ENCODE data around the gene UTF1. TPM values are rescaled to one million over a fixed set of nuclear protein-coding genes. Genes with fewer than 3 reads are reported as not detected.

UTF1 gene
- total RNA-seq, 1 donor, result not detected

DNA sequence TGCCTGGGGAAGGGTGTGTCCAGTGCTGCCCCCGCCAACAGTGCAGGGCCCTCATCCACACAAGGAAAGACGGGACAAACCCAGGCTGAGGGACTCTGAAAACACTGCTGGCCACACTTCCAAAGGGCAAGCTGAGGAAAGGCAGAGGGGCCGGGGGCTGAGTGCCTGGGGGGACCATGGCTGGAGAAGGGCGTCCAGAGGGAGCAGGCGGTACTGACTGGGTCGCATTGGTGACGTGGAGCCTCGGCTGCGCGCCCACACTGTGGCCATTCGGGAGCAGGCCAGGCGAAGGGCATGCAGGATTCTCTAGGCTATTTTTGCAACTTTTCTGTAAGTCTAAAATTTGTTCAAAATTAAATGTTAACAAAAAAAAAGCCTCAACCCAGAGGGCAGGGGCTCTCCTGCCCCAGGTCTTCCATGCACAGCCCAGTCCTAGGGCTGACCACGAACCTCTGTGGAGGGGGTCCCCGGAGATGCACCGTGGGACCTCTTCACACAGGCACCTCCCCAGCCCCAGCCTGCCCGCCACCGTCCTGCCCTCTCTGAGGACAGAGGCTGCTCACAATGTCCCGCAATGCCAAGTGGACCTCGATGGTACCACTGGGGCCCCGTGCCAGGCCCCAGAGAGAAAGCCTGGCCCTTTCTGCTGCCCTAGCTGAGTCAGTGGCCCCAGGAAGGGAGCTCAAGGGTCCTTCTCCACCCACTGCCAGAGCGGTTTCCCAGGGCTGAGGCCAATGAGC is 36.2 kb downstream of the UTF1 start:
- Histone ChIP-seq H3K9me3 (ENCODE audit: low read depth, low read length) (no peaks in the 10 kb centered on the region), H3K4me1 (ENCODE audit: insufficient read depth, low read length) (peaks cover 43% of the 10 kb centered on the region), H3K4me3 (ENCODE audit: low read length) (no peak overlapping the region), H3K27me3 (ENCODE audit: insufficient read depth, low read length) (no peaks in the 10 kb centered on the region)

DNA sequence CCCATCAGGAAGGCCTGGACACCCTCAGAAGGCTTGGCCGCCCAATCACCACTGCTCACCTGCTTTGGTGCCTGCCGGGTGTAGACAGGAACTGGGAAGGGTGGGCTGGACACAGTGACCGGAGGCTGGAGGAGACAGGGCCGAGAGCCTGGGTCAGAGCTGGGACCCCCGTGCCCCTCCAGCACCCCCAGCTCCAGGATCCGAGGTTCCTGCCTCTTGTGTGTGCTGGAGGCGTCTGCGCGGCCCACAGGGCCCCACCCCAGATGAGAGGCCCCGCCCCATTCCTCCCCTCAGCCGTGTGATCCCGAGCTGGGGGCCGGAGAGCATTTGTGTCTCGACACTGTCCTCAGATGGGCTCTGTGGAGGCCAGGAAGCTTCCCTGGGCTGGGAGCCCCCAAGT is 37.3 kb downstream of the UTF1 start:
- Histone ChIP-seq H3K4me3 (ENCODE audit: low read length) (no peak overlapping the region), H3K27me3 (ENCODE audit: insufficient read depth, low read length) (no peaks in the 10 kb centered on the region), H3K4me1 (ENCODE audit: insufficient read depth, low read length) (peaks cover 38% of the 10 kb centered on the region), H3K9me3 (ENCODE audit: low read depth, low read length) (no peaks in the 10 kb centered on the region)

GRCh38 chr10:133267829-133268228 is 37.8 kb downstream of the UTF1 start:
- Histone ChIP-seq H3K27me3 (ENCODE audit: insufficient read depth, low read length) (no peaks in the 10 kb centered on the region), H3K4me3 (ENCODE audit: low read length) (no peak overlapping the region), H3K4me1 (ENCODE audit: insufficient read depth, low read length) (peaks cover 32% of the 10 kb centered on the region), H3K9me3 (ENCODE audit: low read depth, low read length) (no peaks in the 10 kb centered on the region)

DNA sequence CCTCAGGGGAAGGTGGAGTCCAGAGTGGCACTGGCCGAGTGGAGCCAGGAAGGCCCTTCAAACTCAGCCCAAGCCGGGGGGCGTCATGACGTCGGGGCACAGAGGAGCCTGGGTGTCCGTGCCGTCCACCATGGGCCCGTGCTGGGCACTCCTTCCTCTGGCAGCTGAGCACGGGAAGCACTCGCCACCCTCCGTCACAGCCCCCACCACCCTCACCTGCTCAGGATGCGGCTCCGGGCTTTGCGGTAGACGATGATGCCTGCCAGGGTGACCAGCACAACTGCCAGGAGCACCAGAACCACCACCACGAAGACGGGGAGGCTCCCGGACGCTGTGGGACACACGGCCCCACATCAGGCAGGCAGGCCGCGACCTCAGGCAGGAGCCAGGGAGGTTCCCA is 38.5 kb downstream of the UTF1 start:
- Histone ChIP-seq H3K4me1 (ENCODE audit: insufficient read depth, low read length) (peaks cover 26% of the 10 kb centered on the region), H3K27me3 (ENCODE audit: insufficient read depth, low read length) (no peaks in the 10 kb centered on the region), H3K9me3 (ENCODE audit: low read depth, low read length) (no peaks in the 10 kb centered on the region), H3K4me3 (ENCODE audit: low read length) (no peak overlapping the region)

- Histone ChIP-seq H3K4me1 (ENCODE audit: insufficient read depth, low read length) (peaks cover 23% of the 10 kb centered on the region), H3K4me3 (ENCODE audit: low read length) (no peak overlapping the region), H3K27me3 (ENCODE audit: insufficient read depth, low read length) (no peaks in the 10 kb centered on the region), H3K9me3 (ENCODE audit: low read depth, low read length) (no peaks in the 10 kb centered on the region)
Measured at GRCh38 chr10:133269367-133269766, 39.4 kb downstream of the UTF1 start.

- Histone ChIP-seq H3K27me3 (ENCODE audit: insufficient read depth, low read length) (no peaks in the 10 kb centered on the region), H3K4me1 (ENCODE audit: insufficient read depth, low read length) (peaks cover 24% of the 10 kb centered on the region), H3K9me3 (ENCODE audit: low read depth, low read length) (no peaks in the 10 kb centered on the region), H3K4me3 (ENCODE audit: low read length) (no peak overlapping the region)
Measured at GRCh38 chr10:133270204-133270603, 40.2 kb downstream of the UTF1 start.

GRCh38 chr10:133270773-133271297 is 40.8 kb downstream of the UTF1 start:
- H3K9me3 ChIP-seq (ENCODE audit: low read depth, low read length), result no peaks in the 10 kb centered on the region
- H3K27me3 ChIP-seq (ENCODE audit: insufficient read depth, low read length), result no peaks in the 10 kb centered on the region
- H3K4me1 ChIP-seq (ENCODE audit: insufficient read depth, low read length), result peaks cover 24% of the 10 kb centered on the region
- H3K4me3 ChIP-seq (ENCODE audit: low read length), result no peak overlapping the region

- H3K9me3 ChIP-seq (ENCODE audit: low read depth, low read length), result no peaks in the 10 kb centered on the region
Measured at GRCh38 chr10:133271521-133272300, 41.7 kb downstream of the UTF1 start.

DNA sequence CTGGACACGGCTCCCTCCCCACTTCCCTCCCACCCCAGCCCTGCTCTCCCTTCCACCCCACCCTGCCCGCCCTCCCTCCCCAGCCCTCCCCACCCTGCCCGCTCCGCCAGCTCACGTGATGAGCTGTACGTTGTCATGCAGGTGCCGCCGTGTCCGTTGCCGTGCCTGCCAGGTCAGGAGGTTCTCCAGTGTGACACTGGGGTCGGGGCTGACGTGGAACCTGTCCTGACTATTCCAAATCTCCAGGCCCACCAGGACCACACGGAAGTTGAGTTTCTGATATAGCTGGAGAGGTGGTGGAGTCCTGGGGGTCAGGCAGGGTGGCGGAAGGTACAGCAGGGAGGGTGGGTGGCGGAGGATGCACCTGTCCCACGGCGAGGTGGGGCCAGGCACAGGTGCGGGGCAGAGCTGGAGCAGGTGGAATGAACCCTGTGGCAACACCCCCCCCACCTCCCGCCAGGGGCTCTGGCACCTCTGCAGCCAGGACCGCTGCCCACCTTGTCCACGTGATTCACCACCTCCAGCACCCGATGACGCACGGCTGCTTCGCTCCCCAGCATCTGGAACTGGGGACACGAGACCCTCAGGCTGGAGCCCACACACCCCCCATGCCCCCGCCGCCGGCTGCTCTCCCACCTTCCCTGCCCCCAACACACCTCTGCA is 42.4 kb downstream of the UTF1 start:
- Histone ChIP-seq H3K4me3 (ENCODE audit: low read length) (no peak overlapping the region), H3K9me3 (ENCODE audit: low read depth, low read length) (no peaks in the 10 kb centered on the region), H3K27me3 (ENCODE audit: insufficient read depth, low read length) (no peaks in the 10 kb centered on the region), H3K4me1 (ENCODE audit: insufficient read depth, low read length) (peaks cover 37% of the 10 kb centered on the region)

More at GRCh38 chr10:133271521-133272300, 41.7 kb downstream of the UTF1 start:
- H3K27me3 ChIP-seq (ENCODE audit: insufficient read depth, low read length), result no peaks in the 10 kb centered on the region
- no peak overlapping the region for H3K4me3 ChIP-seq (ENCODE audit: low read length)
- peaks cover 30% of the 10 kb centered on the region for H3K4me1 ChIP-seq (ENCODE audit: insufficient read depth, low read length)

GRCh38 chr10:133272964-133273420 is 43.0 kb downstream of the UTF1 start:
- no peaks in the 10 kb centered on the region for H3K27me3 ChIP-seq (ENCODE audit: insufficient read depth, low read length)
- no peak overlapping the region for H3K4me3 ChIP-seq (ENCODE audit: low read length)
- H3K9me3 ChIP-seq (ENCODE audit: low read depth, low read length), result no peaks in the 10 kb centered on the region
- H3K4me1 ChIP-seq (ENCODE audit: insufficient read depth, low read length), result peaks cover 43% of the 10 kb centered on the region

DNA sequence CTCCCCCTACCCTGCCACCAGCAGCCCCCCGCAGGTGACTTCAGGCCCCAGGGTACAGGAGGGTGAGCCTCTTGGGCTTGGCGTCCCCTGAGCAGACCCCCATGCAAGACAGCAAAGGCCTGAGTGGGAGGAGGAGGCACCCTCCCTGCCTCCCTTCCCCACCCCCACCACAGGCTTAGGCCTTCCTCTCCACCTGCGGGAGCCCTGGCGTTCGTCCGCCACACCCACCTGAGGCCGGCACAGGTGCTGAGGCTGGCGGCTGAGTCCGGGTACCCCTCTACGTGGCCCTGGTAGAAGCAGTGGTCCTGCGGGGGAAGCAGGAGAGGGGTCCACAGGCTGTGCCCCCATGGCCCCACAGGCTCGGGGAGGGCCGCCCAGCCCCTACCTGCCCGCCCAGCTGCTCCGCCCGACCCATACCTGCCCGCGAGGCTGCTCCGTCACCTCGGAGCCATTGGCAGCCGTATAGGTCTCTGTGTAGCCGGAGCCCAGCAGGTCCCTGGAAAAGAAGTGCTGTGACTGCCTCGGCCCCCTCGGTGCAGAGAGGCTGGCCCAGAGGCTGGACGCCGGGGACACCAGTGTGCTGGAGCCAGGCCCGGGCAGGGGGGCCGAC is 43.6 kb downstream of the UTF1 start:
- Histone ChIP-seq H3K4me1 (ENCODE audit: insufficient read depth, low read length) (peaks cover 49% of the 10 kb centered on the region), H3K4me3 (ENCODE audit: low read length) (no peak overlapping the region), H3K27me3 (ENCODE audit: insufficient read depth, low read length) (no peaks in the 10 kb centered on the region), H3K9me3 (ENCODE audit: low read depth, low read length) (no peaks in the 10 kb centered on the region)

DNA sequence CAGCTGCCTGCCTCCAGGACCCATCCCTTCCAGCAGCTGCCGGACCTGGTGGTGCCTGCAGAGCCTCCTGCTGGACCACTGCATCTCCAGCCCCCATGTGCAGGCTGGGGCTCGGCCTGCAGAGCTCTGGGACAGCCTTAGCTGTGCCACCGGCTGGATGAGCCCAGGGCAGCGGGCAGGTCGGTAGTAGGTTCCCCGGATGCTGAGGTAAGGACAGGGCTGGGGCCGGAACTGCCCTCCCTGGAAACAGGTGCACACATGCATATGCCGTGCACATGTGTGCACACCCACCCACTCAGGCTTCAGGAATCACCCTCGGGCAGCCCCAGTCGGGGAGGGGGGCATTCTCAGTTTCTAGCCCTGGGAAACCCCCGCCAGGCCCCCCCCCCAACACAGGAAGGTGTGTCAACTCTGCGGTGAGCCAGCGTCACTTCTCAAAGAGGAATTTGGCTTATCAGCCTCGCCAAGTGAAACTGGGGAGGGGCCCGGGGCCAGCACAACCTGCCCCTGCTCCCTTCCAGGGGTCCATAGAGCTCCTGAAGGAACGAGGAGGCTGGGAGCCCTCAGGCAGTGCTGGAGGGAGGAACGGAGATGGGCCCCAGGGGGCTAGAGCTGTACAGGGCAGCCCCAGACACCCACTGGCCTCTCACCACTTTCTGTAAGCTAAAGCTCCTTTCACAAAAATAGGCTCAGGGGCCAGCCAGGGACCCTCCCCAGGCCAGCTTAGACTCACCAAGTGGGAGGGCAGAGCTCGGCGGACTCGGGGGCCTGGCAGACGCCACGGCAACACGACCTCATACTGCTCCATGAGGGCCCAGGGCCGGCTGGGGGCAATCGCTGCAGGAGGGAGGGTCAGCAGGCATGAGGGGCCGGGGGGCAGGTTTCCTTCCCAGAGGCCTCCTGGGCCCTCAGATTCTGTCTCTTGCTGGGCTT is 45.0 kb downstream of the UTF1 start:
- Histone ChIP-seq H3K27me3 (ENCODE audit: insufficient read depth, low read length) (no peaks in the 10 kb centered on the region), H3K9me3 (ENCODE audit: low read depth, low read length) (no peaks in the 10 kb centered on the region), H3K4me1 (ENCODE audit: insufficient read depth, low read length) (peaks cover 63% of the 10 kb centered on the region), H3K4me3 (ENCODE audit: low read length) (peak overlapping the region; percentile 72)

GRCh38 chr10:133275684-133276092 is 45.7 kb downstream of the UTF1 start:
- Histone ChIP-seq H3K4me3 (ENCODE audit: low read length) (peak overlapping the region; percentile 72), H3K4me1 (ENCODE audit: insufficient read depth, low read length) (peaks cover 70% of the 10 kb centered on the region), H3K27me3 (ENCODE audit: insufficient read depth, low read length) (no peaks in the 10 kb centered on the region), H3K9me3 (ENCODE audit: low read depth, low read length) (no peaks in the 10 kb centered on the region)

DNA sequence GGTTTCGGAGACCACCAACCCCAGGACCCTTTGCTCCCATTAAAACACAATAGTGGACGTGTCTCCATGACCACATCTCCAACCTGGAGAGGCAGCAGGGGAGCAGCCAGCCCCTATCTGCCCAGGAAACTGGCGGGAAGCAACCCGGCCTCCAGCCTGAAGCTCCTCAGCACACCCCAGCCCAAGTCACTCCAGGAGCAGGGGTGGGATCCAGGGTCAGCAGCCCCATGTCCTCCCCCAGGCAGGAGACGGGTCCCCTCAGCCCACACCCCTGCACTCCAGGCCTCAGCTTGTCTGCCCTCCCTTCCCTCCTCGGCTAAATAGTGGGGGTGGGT is 46.0 kb downstream of the UTF1 start:
- no peaks in the 10 kb centered on the region for H3K9me3 ChIP-seq (ENCODE audit: low read depth, low read length)
- peaks cover 72% of the 10 kb centered on the region for H3K4me1 ChIP-seq (ENCODE audit: insufficient read depth, low read length)
- peak overlapping the region; percentile 72 for H3K4me3 ChIP-seq (ENCODE audit: low read length)
- no peaks in the 10 kb centered on the region for H3K27me3 ChIP-seq (ENCODE audit: insufficient read depth, low read length)

Measured in mononuclear cell (primary cell).